Neural crest cell (in vitro differentiated cells): ENCODE results near the gene BEGAIN. TPM values are rescaled to one million over a fixed set of nuclear protein-coding genes. Genes with fewer than 3 reads are reported as not detected.

Source experiments
- DNase-seq: peaks from one replicate; pipeline ENCODE4 v3.0.0; 2021; ENCODE audit warnings: low read depth, mixed read lengths, low spot score
- H3K27ac Mint-ChIP-seq: one replicate; pipeline ENCODE4 v1.8.0; 2021; ENCODE audit warnings: mild to moderate bottlenecking, mixed read lengths; ENCODE audit not compliant: unreplicated experiment
- H3K27me3 Mint-ChIP-seq: 2 replicates; pipeline ENCODE4 v1.8.0; 2021; ENCODE audit warnings: low read depth, mild to moderate bottlenecking, mixed read lengths
- H3K36me3 Mint-ChIP-seq: 2 replicates; pipeline ENCODE4 v1.8.0; 2021; ENCODE audit warnings: low read depth, mild to moderate bottlenecking, mixed read lengths
- H3K4me1 Mint-ChIP-seq: 2 replicates; pipeline ENCODE4 v1.8.0; 2021; ENCODE audit warnings: mixed read lengths
- H3K4me3 Mint-ChIP-seq: one replicate; pipeline ENCODE4 v1.8.0; 2021; ENCODE audit warnings: mild to moderate bottlenecking, mixed read lengths
- H3K9me3 Mint-ChIP-seq: 2 replicates; pipeline ENCODE4 v1.8.0; 2021; ENCODE audit warnings: mixed read lengths
- total RNA-seq: library from RNA; stranded (reverse); gene quantifications from 2 replicates; pipeline ENCODE4 v1.2.1, GENCODE V29; 2021
- TF ChIP-seq, protein P1 (sequence below): fragments of 200-600 bp; sonication (generic); conservative IDR thresholded peaks from 2 replicates; pipeline ENCODE4 v1.5.0; 2021; ENCODE audit warnings: antibody characterized with exemption, mild to moderate bottlenecking

Gene BEGAIN
- total RNA-seq, 1 donor from 2014 or later, result 4.8 TPM

GRCh38 chr14:100609941-100610391, 22.7 kb upstream of the BEGAIN start:
- Mint-ChIP-seq H3K36me3 (no peaks in the 10 kb centered on the region), H3K4me1 (peaks cover 12% of the 10 kb centered on the region), H3K27me3 (no peaks in the 10 kb centered on the region), H3K9me3 (no peaks in the 10 kb centered on the region), H3K27ac (no peak overlapping the region), H3K4me3 (no peak overlapping the region)
- TF ChIP-seq, protein P1, sequence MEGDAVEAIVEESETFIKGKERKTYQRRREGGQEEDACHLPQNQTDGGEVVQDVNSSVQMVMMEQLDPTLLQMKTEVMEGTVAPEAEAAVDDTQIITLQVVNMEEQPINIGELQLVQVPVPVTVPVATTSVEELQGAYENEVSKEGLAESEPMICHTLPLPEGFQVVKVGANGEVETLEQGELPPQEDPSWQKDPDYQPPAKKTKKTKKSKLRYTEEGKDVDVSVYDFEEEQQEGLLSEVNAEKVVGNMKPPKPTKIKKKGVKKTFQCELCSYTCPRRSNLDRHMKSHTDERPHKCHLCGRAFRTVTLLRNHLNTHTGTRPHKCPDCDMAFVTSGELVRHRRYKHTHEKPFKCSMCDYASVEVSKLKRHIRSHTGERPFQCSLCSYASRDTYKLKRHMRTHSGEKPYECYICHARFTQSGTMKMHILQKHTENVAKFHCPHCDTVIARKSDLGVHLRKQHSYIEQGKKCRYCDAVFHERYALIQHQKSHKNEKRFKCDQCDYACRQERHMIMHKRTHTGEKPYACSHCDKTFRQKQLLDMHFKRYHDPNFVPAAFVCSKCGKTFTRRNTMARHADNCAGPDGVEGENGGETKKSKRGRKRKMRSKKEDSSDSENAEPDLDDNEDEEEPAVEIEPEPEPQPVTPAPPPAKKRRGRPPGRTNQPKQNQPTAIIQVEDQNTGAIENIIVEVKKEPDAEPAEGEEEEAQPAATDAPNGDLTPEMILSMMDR, result no peak
- no peak for DNase-seq

GRCh38 chr14:100609331-100609870, 22.2 kb upstream of the BEGAIN start:
- no peaks in the 10 kb centered on the region for H3K9me3 Mint-ChIP-seq
- no peak overlapping the region for H3K4me3 Mint-ChIP-seq
- H3K4me1 Mint-ChIP-seq, result peaks cover 12% of the 10 kb centered on the region
- peak overlapping the region; percentile 57 for H3K27ac Mint-ChIP-seq
- TF ChIP-seq, protein P1, result no peak
- no peaks in the 10 kb centered on the region for H3K27me3 Mint-ChIP-seq
- no peaks in the 10 kb centered on the region for H3K36me3 Mint-ChIP-seq
- no peak for DNase-seq

DNA sequence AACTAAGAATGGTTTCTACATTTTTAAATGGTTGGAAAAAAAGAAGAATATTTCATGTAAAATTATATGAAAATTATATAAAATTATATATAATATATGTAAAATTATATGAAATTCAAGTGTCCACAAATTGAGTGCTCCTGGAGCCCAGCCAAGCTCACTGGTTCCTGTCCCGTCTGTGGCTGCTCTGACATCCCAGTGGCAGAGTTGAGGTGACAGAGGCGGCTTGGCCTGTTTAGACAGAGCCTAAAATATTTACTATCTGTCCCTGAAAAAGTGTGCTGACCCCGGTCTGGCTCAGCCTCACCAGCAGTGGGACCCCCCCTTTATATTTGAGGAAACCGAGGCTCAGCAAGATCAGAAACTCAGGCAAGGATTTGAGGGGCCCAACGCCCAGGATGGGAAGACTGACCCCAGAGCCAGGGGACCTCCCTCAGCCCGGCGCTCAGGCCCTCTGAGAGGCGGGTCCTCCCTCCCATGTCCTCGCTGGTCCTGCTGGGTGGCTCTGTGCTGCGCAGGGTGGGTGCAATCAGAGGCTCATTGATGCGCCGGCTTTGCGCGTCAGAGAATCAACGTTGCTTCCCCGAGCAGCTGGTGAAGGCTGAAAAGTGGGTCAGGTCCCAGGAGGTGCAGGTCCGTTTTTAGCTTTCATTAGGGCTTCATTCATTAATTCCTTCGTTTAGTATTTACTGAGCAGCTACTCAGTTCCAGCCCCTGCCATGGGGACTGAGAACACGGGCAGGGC, 21.5 kb upstream of the BEGAIN start:
- TF ChIP-seq, protein P1, result no peak
- no peaks in the 10 kb centered on the region for H3K36me3 Mint-ChIP-seq
- no peak for DNase-seq
- no peaks in the 10 kb centered on the region for H3K9me3 Mint-ChIP-seq
- H3K4me3 Mint-ChIP-seq, result no peak overlapping the region
- no peak overlapping the region for H3K27ac Mint-ChIP-seq
- no peaks in the 10 kb centered on the region for H3K27me3 Mint-ChIP-seq
- H3K4me1 Mint-ChIP-seq, result peaks cover 12% of the 10 kb centered on the region

DNA sequence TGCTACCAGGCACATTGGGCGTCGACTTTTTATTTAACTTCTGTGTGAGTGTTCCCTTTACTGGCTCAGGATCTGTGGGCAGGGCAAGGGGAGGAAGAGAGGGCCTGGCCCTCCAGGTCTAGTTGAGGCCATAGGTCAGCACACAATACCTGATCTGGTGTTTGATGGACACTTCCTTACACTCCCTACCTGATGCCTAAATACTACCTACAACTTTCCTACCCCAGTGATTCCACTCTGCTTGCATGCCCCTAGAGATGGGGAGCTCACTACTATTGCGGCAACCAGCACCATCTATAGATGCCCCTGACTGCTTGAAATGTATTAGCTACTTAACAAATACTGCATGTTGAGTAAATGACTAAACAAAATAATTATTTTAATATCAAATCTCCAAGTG, 20.8 kb upstream of the BEGAIN start:
- H3K4me1 Mint-ChIP-seq, result peaks cover 12% of the 10 kb centered on the region
- no peak for DNase-seq
- TF ChIP-seq, protein P1, result no peak
- no peaks in the 10 kb centered on the region for H3K27me3 Mint-ChIP-seq
- no peaks in the 10 kb centered on the region for H3K9me3 Mint-ChIP-seq
- no peak overlapping the region for H3K4me3 Mint-ChIP-seq
- no peak overlapping the region for H3K27ac Mint-ChIP-seq
- H3K36me3 Mint-ChIP-seq, result no peaks in the 10 kb centered on the region

DNA sequence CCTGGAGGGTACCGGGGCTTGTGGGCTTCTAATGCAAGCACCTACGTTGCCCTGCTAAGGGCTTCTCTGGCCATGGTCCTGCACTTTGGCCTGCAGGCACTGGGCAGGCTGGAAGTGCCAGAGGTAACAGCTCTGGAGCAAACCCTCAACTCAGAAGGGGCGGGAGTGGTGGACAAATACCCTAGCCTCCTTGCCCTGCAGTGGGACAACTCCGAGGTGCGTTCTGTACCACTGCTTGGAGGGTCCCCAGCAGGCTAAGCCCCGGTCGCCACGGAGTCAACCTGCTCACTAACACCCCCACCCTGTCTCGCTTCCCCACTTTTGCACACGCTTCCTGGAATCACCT, 20.4 kb upstream of the BEGAIN start:
- TF ChIP-seq, protein P1, result no peak
- DNase-seq, result no peak
- H3K4me3 Mint-ChIP-seq, result no peak overlapping the region
- H3K27ac Mint-ChIP-seq, result no peak overlapping the region
- peaks cover 2% of the 10 kb centered on the region for H3K9me3 Mint-ChIP-seq
- H3K36me3 Mint-ChIP-seq, result no peaks in the 10 kb centered on the region
- peaks cover 12% of the 10 kb centered on the region for H3K4me1 Mint-ChIP-seq
- peaks cover 2% of the 10 kb centered on the region for H3K27me3 Mint-ChIP-seq
